Parathyroid adenoma (tissue), 2 donors: ENCODE results near the gene GMNN.
"Not testable (repeated sequence)": the region's sequence is repeated elsewhere in the genome, so short reads cannot be mapped to it uniquely, and the experiment has no call there.

Experiments
- H2AFZ ChIP-seq: fragments of 300-600 bp; sonication (generic); one replicate; pipeline ENCODE4 v1.7.0; 2017; ENCODE audit warnings: antibody characterized with exemption, mild to moderate bottlenecking
- H3K27ac ChIP-seq: fragments of 300-600 bp; sonication (generic); one replicate; pipeline ENCODE4 v1.7.0; 2017
- H3K27me3 ChIP-seq: fragments of 300-600 bp; sonication (generic); one replicate; pipeline ENCODE4 v1.7.0; 2017; ENCODE audit warnings: low read length; ENCODE audit not compliant: control insufficient read depth, insufficient read depth
- H3K36me3 ChIP-seq: fragments of 300-600 bp; sonication (generic); one replicate; pipeline ENCODE4 v1.7.0; 2017; ENCODE audit warnings: low read length; ENCODE audit not compliant: control insufficient read depth, insufficient read depth
- H3K4me1 ChIP-seq: fragments of 300-600 bp; sonication (generic); one replicate; pipeline ENCODE4 v1.7.0; 2017; ENCODE audit warnings: control low read depth
- H3K4me2 ChIP-seq: fragments of 300-600 bp; sonication (generic); one replicate; pipeline ENCODE4 v1.7.0; 2017; ENCODE audit warnings: low read length
- H3K4me3 ChIP-seq: fragments of 300-600 bp; sonication (generic); one replicate; pipeline ENCODE4 v1.7.0; 2017; ENCODE audit warnings: low read depth, low read length
- H3K79me2 ChIP-seq: fragments of 300-600 bp; sonication (generic); one replicate; pipeline ENCODE4 v1.7.0; 2017; ENCODE audit warnings: control low read depth
- H3K9ac ChIP-seq: fragments of 300-600 bp; sonication (generic); one replicate; pipeline ENCODE4 v1.7.0; 2017; ENCODE audit warnings: mild to moderate bottlenecking
- H3K9me3 ChIP-seq: fragments of 300-600 bp; sonication (generic); one replicate; pipeline ENCODE4 v1.7.0; 2017; ENCODE audit warnings: low read length; ENCODE audit not compliant: control insufficient read depth
- TF ChIP-seq, protein P1 (sequence below): fragments of 300-600 bp; sonication (generic); IDR thresholded peaks from one replicate; pipeline ENCODE4 v1.7.0; 2017; ENCODE audit warnings: antibody characterized with exemption, mild to moderate bottlenecking
- donor health status: primary hyperparathyroidism.

Gene GMNN

DNA sequence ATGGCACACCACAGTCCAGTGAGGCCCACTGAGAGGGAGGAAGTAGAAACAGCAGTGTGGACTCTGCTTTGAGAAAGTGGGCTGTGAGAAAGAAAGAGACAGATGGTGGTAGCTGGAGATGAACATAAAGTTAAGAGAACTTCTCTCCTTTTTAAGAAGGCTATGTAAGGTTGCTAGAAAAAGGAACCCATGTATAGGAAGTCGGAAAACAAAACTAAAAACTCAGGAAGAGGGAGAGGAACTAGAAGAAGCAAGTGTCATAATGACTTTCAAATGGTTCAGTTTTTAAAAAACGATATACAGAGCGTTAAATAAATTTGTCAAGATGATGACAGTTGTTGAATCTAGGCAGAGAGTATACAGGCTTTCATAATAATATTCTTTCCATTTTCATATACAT is 25.4 kb upstream of the GMNN start:
- Histone ChIP-seq H3K27me3 (no peaks in the 10 kb centered on the region), H3K36me3 (no peaks in the 10 kb centered on the region), H2AFZ (no peak overlapping the region), H3K4me1 (no peaks in the 10 kb centered on the region), H3K9ac (no peak overlapping the region), H3K4me2 (no peak overlapping the region), H3K27ac (no peak overlapping the region), H3K4me3 (no peak overlapping the region), H3K9me3 (no peaks in the 10 kb centered on the region), H3K79me2 (no peaks in the 10 kb centered on the region)
- TF ChIP-seq, protein P1, sequence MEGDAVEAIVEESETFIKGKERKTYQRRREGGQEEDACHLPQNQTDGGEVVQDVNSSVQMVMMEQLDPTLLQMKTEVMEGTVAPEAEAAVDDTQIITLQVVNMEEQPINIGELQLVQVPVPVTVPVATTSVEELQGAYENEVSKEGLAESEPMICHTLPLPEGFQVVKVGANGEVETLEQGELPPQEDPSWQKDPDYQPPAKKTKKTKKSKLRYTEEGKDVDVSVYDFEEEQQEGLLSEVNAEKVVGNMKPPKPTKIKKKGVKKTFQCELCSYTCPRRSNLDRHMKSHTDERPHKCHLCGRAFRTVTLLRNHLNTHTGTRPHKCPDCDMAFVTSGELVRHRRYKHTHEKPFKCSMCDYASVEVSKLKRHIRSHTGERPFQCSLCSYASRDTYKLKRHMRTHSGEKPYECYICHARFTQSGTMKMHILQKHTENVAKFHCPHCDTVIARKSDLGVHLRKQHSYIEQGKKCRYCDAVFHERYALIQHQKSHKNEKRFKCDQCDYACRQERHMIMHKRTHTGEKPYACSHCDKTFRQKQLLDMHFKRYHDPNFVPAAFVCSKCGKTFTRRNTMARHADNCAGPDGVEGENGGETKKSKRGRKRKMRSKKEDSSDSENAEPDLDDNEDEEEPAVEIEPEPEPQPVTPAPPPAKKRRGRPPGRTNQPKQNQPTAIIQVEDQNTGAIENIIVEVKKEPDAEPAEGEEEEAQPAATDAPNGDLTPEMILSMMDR, result no peak

DNA sequence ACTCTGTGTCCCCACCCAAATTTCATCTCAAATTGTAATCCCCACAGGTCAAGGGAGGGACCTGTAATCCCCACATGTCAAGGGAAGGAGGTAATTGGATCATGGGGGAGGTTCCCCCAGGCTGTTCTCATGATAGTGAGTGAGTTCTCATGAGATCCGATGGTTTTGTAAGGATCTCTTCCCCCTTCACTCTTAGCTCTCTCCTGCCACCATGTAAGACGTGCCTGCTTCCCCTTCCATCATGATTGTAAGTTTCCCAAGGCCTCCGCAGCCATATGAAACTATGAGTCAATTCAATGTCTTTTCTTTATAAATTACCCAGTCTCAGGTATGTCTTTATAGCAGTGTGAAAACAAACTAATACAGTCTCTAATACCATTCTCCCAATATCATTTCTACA is 23.9 kb upstream of the GMNN start:
- not testable (repeated sequence) for H2AFZ ChIP-seq, H3K27ac ChIP-seq, H3K36me3 ChIP-seq, H3K4me2 ChIP-seq, H3K4me1 ChIP-seq, H3K9me3 ChIP-seq, H3K27me3 ChIP-seq, H3K4me3 ChIP-seq, H3K9ac ChIP-seq, H3K79me2 ChIP-seq

DNA sequence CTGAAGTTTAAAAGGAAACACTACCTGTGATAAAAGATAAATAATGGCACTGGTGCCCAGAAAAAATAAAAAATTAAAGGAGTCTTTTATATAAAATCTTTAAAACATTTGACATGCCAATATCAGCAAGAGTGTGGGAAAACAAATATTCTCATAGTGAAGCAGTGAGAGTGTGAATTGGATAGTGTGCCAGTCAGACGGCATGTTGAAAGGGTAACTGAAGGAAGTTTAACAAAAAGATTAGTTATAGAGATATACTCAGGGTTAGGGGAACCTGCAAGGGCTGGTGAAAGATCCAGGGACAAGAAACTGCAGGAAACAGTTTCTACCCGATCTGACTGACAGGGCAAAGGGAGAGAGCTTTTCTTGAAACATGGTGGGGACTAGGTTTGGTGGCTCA is 22.2 kb upstream of the GMNN start:
- Histone ChIP-seq H3K4me2 (no peak overlapping the region), H3K4me1 (peaks cover 4% of the 10 kb centered on the region), H3K27me3 (no peaks in the 10 kb centered on the region), H3K4me3 (no peak overlapping the region), H3K79me2 (no peaks in the 10 kb centered on the region), H3K36me3 (no peaks in the 10 kb centered on the region), H3K27ac (no peak overlapping the region), H2AFZ (no peak overlapping the region), H3K9ac (no peak overlapping the region), H3K9me3 (no peaks in the 10 kb centered on the region)
- TF ChIP-seq, protein P1, result no peak

DNA sequence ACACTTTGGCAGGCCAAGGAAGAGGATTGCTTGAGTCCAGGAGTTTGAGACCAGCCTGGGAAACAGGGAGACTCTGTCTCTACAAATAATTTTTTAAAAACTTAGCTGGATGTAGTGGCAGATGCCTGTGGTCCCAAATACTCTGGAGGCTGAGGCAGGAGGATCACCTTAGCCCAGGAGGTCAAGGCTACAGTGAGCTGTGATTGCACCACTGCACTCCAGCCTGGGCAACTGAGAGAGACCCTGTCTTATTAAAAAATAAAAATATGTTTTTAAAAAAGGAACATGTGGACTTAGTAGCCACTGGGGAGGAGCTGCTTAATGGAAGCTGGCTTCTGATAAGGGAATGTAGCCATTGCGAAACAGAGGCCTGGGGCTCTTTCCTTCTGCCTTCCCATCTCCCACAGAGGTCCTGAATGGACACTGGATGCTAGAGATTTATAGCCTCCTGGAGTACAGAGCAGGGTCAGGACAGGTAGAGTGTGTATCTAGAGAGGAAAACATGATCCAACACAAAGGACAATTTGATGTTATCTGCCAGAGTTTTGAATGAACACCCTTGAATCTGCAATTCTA is 21.7 kb upstream of the GMNN start:
- H3K27ac ChIP-seq, result no peak overlapping the region
- no peaks in the 10 kb centered on the region for H3K9me3 ChIP-seq
- H3K4me3 ChIP-seq, result no peak overlapping the region
- no peak overlapping the region for H3K9ac ChIP-seq
- no peaks in the 10 kb centered on the region for H3K79me2 ChIP-seq
- no peak overlapping the region for H2AFZ ChIP-seq
- H3K4me2 ChIP-seq, result no peak overlapping the region
- TF ChIP-seq, protein P1, result no peak
- H3K36me3 ChIP-seq, result no peaks in the 10 kb centered on the region
- no peaks in the 10 kb centered on the region for H3K27me3 ChIP-seq
- H3K4me1 ChIP-seq, result peaks cover 9% of the 10 kb centered on the region

DNA sequence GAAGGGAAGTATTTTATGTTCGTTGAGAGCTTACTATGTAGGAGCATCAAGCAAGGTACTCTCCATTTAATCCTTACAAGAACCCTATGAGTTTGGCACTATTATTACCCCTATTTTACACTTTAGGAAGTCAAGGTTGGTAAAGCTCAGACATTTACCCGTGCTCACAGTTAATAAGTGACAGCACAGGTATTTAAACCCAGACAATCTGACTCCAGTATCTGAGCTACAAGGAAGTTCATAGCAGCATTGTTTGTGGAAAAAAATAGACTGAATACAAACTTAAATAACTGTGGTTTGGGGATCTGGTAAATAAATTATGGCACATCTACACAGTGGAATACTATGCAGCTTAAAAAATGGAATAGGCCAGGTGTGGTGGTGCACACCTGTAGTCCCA is 21.2 kb upstream of the GMNN start:
- Histone ChIP-seq H2AFZ (no peak overlapping the region), H3K79me2 (no peaks in the 10 kb centered on the region), H3K4me1 (peaks cover 9% of the 10 kb centered on the region), H3K27ac (no peak overlapping the region), H3K9ac (no peak overlapping the region), H3K36me3 (no peaks in the 10 kb centered on the region), H3K9me3 (no peaks in the 10 kb centered on the region), H3K4me3 (no peak overlapping the region), H3K4me2 (no peak overlapping the region), H3K27me3 (no peaks in the 10 kb centered on the region)
- TF ChIP-seq, protein P1, result no peak

DNA sequence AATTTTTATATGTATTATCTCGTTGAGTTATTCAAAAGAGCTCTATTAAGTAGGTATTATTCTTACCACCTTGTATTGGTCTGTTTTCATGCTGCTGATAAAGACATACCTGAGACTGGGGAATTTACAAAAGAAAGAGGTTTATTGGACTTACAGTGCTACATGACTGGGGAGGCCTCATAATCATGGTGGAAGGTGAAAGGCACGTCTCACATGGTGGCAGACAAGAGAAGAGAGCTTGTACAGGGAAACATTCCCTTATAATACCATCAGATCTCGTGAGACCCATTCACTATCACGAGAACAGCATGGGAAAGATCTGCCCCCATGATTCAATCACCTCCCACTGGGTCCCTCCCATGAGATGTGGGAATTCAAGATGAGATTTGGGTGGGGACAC is 20.4 kb upstream of the GMNN start:
- H3K79me2 ChIP-seq, H3K27me3 ChIP-seq, H3K27ac ChIP-seq, H3K9ac ChIP-seq, H3K4me1 ChIP-seq, H3K9me3 ChIP-seq, H3K4me3 ChIP-seq, H3K36me3 ChIP-seq, H3K4me2 ChIP-seq, H2AFZ ChIP-seq: not testable (repeated sequence)
